PFSK-1 (cell line): ENCODE data around the gene FAM13A.

Experiments
- FOXP2 ChIP-seq: optimal IDR thresholded peaks from 2 replicates; pipeline ENCODE3; 2011; ENCODE audit warnings: borderline replicate concordance, control low read depth, inconsistent platforms; ENCODE audit not compliant: insufficient read depth; ENCODE audit errors: extremely low read length, extremely low read depth
- POLR2AphosphoS5 ChIP-seq: IDR thresholded peaks from 2 replicates; pipeline ENCODE4 v1.6.1; 2012; ENCODE audit warnings: low read depth, mild to moderate bottlenecking, control low read depth, low read length, moderate library complexity
- REST ChIP-seq, 2 experiments: IDR thresholded peaks; 2 replicates each; pipeline versions ENCODE4 v1.6.1 to v1.8.0; 2011 to 2012; ENCODE audit warnings: low read depth in 2 of 2, low read length in 2 of 2, control low read depth in 1 of 2, inconsistent platforms in 1 of 2, mild to moderate bottlenecking in 1 of 2, moderate library complexity in 1 of 2; ENCODE audit not compliant: insufficient read depth in 1 of 2
- SIN3A ChIP-seq: IDR thresholded peaks from 2 replicates; pipeline ENCODE4 v1.6.1; 2012; ENCODE audit warnings: mild to moderate bottlenecking, low read length, moderate library complexity, borderline replicate concordance; ENCODE audit not compliant: insufficient read depth
- TAF1 ChIP-seq: IDR thresholded peaks from 2 replicates; pipeline ENCODE4 v1.6.1; 2012; ENCODE audit warnings: low read length, control low read depth, borderline replicate concordance; ENCODE audit not compliant: insufficient read depth

FAM13A gene

GRCh38 chr4:89048906-89049601 is 7.9 kb downstream of the FAM13A start:
- no peak for TF ChIP-seq TAF1
- TF ChIP-seq POLR2AphosphoS5, result no peak
- TF ChIP-seq REST (IDR thresholded peaks at IDR 0.05; ENCODE audit: insufficient read depth in 1 of 2, low read depth in 2 of 2, low read length in 2 of 2), result no peak
- no peak for TF ChIP-seq FOXP2

GRCh38 chr4:89044147-89044900 is 12.7 kb downstream of the FAM13A start:
- TF ChIP-seq REST (IDR thresholded peaks at IDR 0.05; ENCODE audit: insufficient read depth in 1 of 2, low read depth in 2 of 2, low read length in 2 of 2), result no peak
- TF ChIP-seq FOXP2, result no peak
- TF ChIP-seq SIN3A, result no peak
- no peak for TF ChIP-seq TAF1
- TF ChIP-seq POLR2AphosphoS5, result no peak

GRCh38 chr4:89042055-89042454 is 14.9 kb downstream of the FAM13A start:
- no peak for TF ChIP-seq SIN3A

GRCh38 chr4:89039730-89040338 is 17.2 kb downstream of the FAM13A start:
- TF ChIP-seq TAF1 (no peak), FOXP2 (no peak)

- TF ChIP-seq REST (IDR thresholded peaks at IDR 0.05; ENCODE audit: insufficient read depth in 1 of 2, low read depth in 2 of 2, low read length in 2 of 2), result no peak
- TF ChIP-seq SIN3A, result no peak
- TF ChIP-seq TAF1, result no peak
- TF ChIP-seq POLR2AphosphoS5, result no peak
- no peak for TF ChIP-seq FOXP2
Measured at GRCh38 chr4:89036535-89036934, 20.4 kb downstream of the FAM13A start.

GRCh38 chr4:89031272-89031671 is 25.7 kb downstream of the FAM13A start:
- TF ChIP-seq FOXP2 (no peak), SIN3A (no peak), TAF1 (no peak), POLR2AphosphoS5 (no peak), REST (IDR thresholded peaks at IDR 0.05; ENCODE audit: insufficient read depth in 1 of 2, low read depth in 2 of 2, low read length in 2 of 2) (no peak)
